ENCODE measurements around the gene FAR2. TPM values are rescaled to one million over a fixed set of nuclear protein-coding genes. Genes with fewer than 3 reads are reported as not detected.
"Not testable (repeated sequence)": the region's sequence is repeated elsewhere in the genome, so short reads cannot be mapped to it uniquely, and the experiment has no call there.

Gene FAR2
- total RNA-seq, 1 donor: 5.6 TPM

GRCh38 chr12:29253906-29254625 is 105.0 kb downstream of the FAR2 start:
- TF ChIP-seq CTCF (IDR thresholded peaks at IDR 0.05; ENCODE audit: insufficient read depth, low read depth, low read length): no peak
- no peak for DNase-seq (ENCODE audit: low read depth)
- no peak overlapping the region for H3K4me3 ChIP-seq (ENCODE audit: low read depth, low read length)

- DNase-seq (ENCODE audit: low read depth): no peak
- no peak overlapping the region for H3K4me3 ChIP-seq (ENCODE audit: low read depth, low read length)
- no peak for TF ChIP-seq CTCF (IDR thresholded peaks at IDR 0.05; ENCODE audit: insufficient read depth, low read depth, low read length)
Measured at GRCh38 chr12:29255042-29255441, 106.0 kb downstream of the FAR2 start.

DNA sequence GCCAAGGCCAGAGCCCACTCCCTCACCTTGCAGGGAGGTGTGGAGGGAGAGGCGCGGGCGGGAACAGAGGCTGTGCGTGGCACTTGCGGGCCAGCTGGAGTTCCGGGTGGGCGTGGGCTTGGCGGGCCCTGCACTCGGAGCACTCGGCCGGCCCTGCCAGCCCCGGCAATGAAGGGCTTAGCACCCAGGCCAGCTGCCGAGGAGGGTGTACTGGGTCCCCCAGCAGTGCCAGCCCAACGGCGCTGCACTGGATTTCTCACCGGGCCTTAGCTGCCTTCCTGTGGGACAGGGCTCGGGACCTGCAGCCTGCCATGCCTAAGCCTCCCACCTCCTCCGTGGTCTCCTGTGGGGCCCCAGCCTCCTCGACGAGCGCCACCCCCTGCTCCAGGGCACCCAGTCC is 107.5 kb downstream of the FAR2 start:
- no peak for TF ChIP-seq CTCF (IDR thresholded peaks at IDR 0.05; ENCODE audit: insufficient read depth, low read depth, low read length)
- no peak for DNase-seq (ENCODE audit: low read depth)
- H3K4me3 ChIP-seq (ENCODE audit: low read depth, low read length): no peak overlapping the region

- DNase-seq (ENCODE audit: low read depth); H3K4me3 ChIP-seq (ENCODE audit: low read depth, low read length): not testable (repeated sequence)
Measured at GRCh38 chr12:29257687-29258086, 108.6 kb downstream of the FAR2 start.

DNA sequence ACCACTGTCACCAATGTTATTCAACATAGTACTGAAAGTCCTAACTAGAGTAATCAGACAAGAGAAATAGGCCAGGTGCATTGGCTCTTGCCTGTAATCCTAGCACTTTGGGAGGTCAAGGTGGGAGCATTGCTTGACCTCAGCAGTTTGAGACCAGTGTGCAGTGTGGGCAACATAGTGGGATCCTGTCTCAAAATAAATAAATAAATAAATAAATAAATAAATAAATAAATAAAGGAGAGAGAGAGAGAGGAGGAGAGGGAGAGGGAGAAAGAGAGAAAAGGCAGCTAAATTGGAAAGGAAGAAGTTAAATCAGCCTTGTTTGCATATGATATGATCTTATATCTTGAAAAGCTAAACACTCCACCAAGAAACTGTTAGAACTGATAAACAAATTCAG is 115.3 kb downstream of the FAR2 start:
- no peak for TF ChIP-seq CTCF (IDR thresholded peaks at IDR 0.05; ENCODE audit: insufficient read depth, low read depth, low read length)
- H3K4me3 ChIP-seq (ENCODE audit: low read depth, low read length): no peak overlapping the region
- no peak for DNase-seq (ENCODE audit: low read depth)

- no peak for DNase-seq (ENCODE audit: low read depth)
- TF ChIP-seq CTCF (IDR thresholded peaks at IDR 0.05; ENCODE audit: insufficient read depth, low read depth, low read length): no peak
- H3K4me3 ChIP-seq (ENCODE audit: low read depth, low read length): no peak overlapping the region
Measured at GRCh38 chr12:29269706-29270408, 120.8 kb downstream of the FAR2 start.

GRCh38 chr12:29270446-29270845 is 121.4 kb downstream of the FAR2 start:
- TF ChIP-seq CTCF (IDR thresholded peaks at IDR 0.05; ENCODE audit: insufficient read depth, low read depth, low read length): no peak
- no peak overlapping the region for H3K4me3 ChIP-seq (ENCODE audit: low read depth, low read length)
- DNase-seq (ENCODE audit: low read depth): no peak

All from fibroblast of villous mesenchyme (primary cell).